Body of pancreas (tissue), 4 donors: ENCODE measurements around the gene TLNRD1. TPM values are rescaled to one million over a fixed set of nuclear protein-coding genes. Genes with fewer than 3 reads are reported as not detected.
A peak's percentile ranks its signal among the peaks of the same experiment; 100 is the strongest.

Source experiments
- ATAC-seq: fragments of 150-250 bp; one replicate; pipeline ENCODE4 v1.9.1; 2016
- DNase-seq, 4 donors: peaks; one replicate each; pipeline ENCODE4 v3.0.0-alpha.2; 2019
- H3K27ac ChIP-seq, 4 donors: fragments of 200-600 bp; sonication (generic); 1 replicate in 3 of 4; 2 replicates in 1 of 4; pipeline versions ENCODE4 v1.5.1 to v1.6.1; 2016 to 2019; ENCODE audit warnings: mild to moderate bottlenecking in 1 of 4, mixed read lengths in 1 of 4, moderate library complexity in 1 of 4
- H3K27me3 ChIP-seq, 2 donors: fragments of 200-600 bp; sonication (generic); one replicate each; pipeline ENCODE4 v1.6.0; 2016; ENCODE audit warnings: mild to moderate bottlenecking in 1 of 2
- H3K36me3 ChIP-seq, 2 donors: fragments of 200-600 bp; sonication (generic); replicated peaks in 1 of 2; 2 replicates each; pipeline ENCODE4 v1.5.1; 2016; ENCODE audit warnings: low read depth in 2 of 2; ENCODE audit not compliant: insufficient read depth in 1 of 2
- H3K4me1 ChIP-seq: fragments of 200-600 bp; sonication (generic); one replicate; pipeline ENCODE4 v1.6.0; 2016
- H3K4me3 ChIP-seq, 2 donors: fragments of 200-600 bp; sonication (generic); 1 replicate in 1 of 2; 2 replicates in 1 of 2; pipeline ENCODE4 v1.5.1; 2016 to 2019
- H3K9me3 ChIP-seq, 3 donors: fragments of 200-600 bp; sonication (generic); 1 replicate in 2 of 3; 2 replicates in 1 of 3; pipeline ENCODE4 v1.5.1; 2016
- CTCF ChIP-seq, 7 experiments: fragments of 450-650 bp in 4 of 7; fragments of 200-600 bp in 3 of 7; sonication (generic) in 3 of 7; IDR thresholded peaks; one replicate each; pipeline ENCODE4 v1.5.1; 2016 to 2019; ENCODE audit warnings: antibody characterized with exemption in 7 of 7
- POLR2A ChIP-seq, 3 donors: fragments of 450-650 bp; IDR thresholded peaks; one replicate each; pipeline ENCODE4 v1.6.1; 2016; ENCODE audit warnings: antibody characterized with exemption in 3 of 3, mild to moderate bottlenecking in 2 of 3
- WGBS, 2 donors: methylation state at CpG; one replicate each; pipeline ENCODE4 v1.1.5; 2017; 5-methylcytosine and 5-hydroxymethylcytosine counted together
- intact Hi-C: fragments of 100-400 bp; cut with DNase I; formaldehyde crosslinking; loops from one replicate; pipeline ENCODE4 v1.15.1; 2023
- total RNA-seq, 2 donors: library from RNA; depleted of rRNA; stranded (reverse); fragments of >200 nt; gene quantifications; one replicate each; pipeline ENCODE4 v1.1.0, GENCODE V29; 2016

Gene TLNRD1
- total RNA-seq, 2 donors from 2014 or later: 22.6 to 44.8 TPM

GRCh38 chr15:80982839-80983238 is 17.9 kb upstream of the TLNRD1 start:
- 74 to 86% methylated on average over 5 of the region's 5 CpGs for WGBS, 2 donors
- Histone ChIP-seq H3K27me3 (no peaks in the 10 kb centered on the region), H3K9me3 (no peaks in the 10 kb centered on the region), H3K27ac (no peak overlapping the region), H3K4me1 (peaks cover 27% of the 10 kb centered on the region), H3K36me3 (peaks cover 0 to 6% of the 10 kb centered on the region in 2 donors), H3K4me3 (no peak overlapping the region)
- intact Hi-C loops: loop anchor here (10.0 kb wide), 1 partner anchor 282 kb away; no protein-coding TSS in a partner anchor
- ATAC-seq (no peak), DNase-seq (no peak)
- TF ChIP-seq POLR2A (IDR thresholded peaks at IDR 0.05) (no peak), CTCF (IDR thresholded peaks at IDR 0.05) (no peak)

GRCh38 chr15:80984856-80985255 is 15.9 kb upstream of the TLNRD1 start:
- 59 to 88% methylated on average over 9 of the region's 9 CpGs for WGBS, 2 donors
- ATAC-seq (no peak), DNase-seq (peak in 1 of 4 donors; percentile 55)
- TF ChIP-seq POLR2A (IDR thresholded peaks at IDR 0.05): no peak
- no peak for TF ChIP-seq CTCF (IDR thresholded peaks at IDR 0.05)
- Histone ChIP-seq H3K4me1 (peaks cover 25% of the 10 kb centered on the region), H3K9me3 (no peaks in the 10 kb centered on the region), H3K27ac (peak overlapping the region in 1 of 4 donors; percentile 33), H3K27me3 (no peaks in the 10 kb centered on the region), H3K4me3 (no peak overlapping the region), H3K36me3 (peaks cover 0 to 3% of the 10 kb centered on the region in 2 donors)
- intact Hi-C loops: loop anchor here (10.0 kb wide), 1 partner anchor 280 kb away; no protein-coding TSS in a partner anchor

DNA sequence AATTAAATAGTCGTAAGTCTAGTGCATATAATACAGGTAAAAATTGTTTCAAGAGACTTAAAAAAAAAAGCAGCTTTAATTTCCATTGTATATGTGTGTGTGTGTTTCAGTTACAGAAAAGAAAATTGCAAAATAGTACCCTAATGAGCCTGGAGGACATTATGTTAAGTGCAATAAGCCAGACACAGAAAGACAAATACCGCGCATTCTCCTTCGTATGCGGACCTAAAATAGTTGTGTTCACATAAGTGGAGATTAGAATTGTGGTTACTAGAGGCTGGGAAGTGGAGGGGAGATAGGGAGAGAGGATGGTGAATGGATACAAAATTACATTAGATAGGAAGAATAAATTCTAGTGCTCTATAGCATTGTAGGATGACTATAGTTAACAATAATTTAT is 14.7 kb upstream of the TLNRD1 start:
- TF ChIP-seq POLR2A (IDR thresholded peaks at IDR 0.05) (no peak), CTCF (IDR thresholded peaks at IDR 0.05) (no peak)
- Histone ChIP-seq H3K4me3 (no peak overlapping the region), H3K36me3 (no peaks in the 10 kb centered on the region), H3K27ac (no peak overlapping the region), H3K9me3 (no peaks in the 10 kb centered on the region), H3K4me1 (peaks cover 34% of the 10 kb centered on the region), H3K27me3 (no peaks in the 10 kb centered on the region)
- DNase-seq (no peak), ATAC-seq (no peak)
- WGBS, 2 donors: 80 to 90% methylated on average over 5 of the region's 5 CpGs
- intact Hi-C loops: loop anchor here (10.0 kb wide), 1 partner anchor 279 kb away; no protein-coding TSS in a partner anchor

DNA sequence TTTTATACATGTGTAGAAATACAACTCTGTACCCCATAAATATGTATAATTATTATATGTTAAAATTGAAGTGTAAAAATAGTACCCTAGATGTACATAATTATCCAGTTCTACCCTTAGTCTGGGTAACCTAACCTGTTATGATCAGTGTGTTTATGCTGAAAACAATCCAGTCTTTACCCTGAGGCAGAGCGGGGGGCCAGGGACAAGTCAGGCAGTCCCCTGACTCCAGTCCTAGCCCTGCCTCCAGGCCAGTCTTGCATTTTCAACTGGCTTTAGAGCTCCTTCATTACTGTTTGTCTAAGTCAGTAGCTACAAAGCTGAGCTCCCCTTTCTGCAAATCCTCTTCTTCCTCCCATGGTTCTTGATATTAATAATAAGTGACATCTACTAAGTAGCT is 14.2 kb upstream of the TLNRD1 start:
- intact Hi-C loops: loop anchor here (10.0 kb wide), 1 partner anchor 278 kb away; no protein-coding TSS in a partner anchor
- ATAC-seq: no peak
- H3K4me1 ChIP-seq: peaks cover 39% of the 10 kb centered on the region

More for the DNA sequence above, 14.2 kb upstream of the TLNRD1 start:
- Histone ChIP-seq H3K9me3 (no peaks in the 10 kb centered on the region), H3K27me3 (no peaks in the 10 kb centered on the region), H3K4me3 (no peak overlapping the region), H3K36me3 (no peaks in the 10 kb centered on the region), H3K27ac (no peak overlapping the region)
- TF ChIP-seq CTCF (IDR thresholded peaks at IDR 0.05): no peak
- no peak for TF ChIP-seq POLR2A (IDR thresholded peaks at IDR 0.05)
- DNase-seq: no peak
- WGBS, 2 donors: 77 to 100% methylated on average over 1 of the region's 1 CpG
